GM18505 (cell line): ENCODE results near the gene ZNF576.

Source experiments
- ATAC-seq: cut with Tn5 transposase; IDR thresholded peaks from one replicate; pipeline ENCODE4 v1.9.1; 2021; ENCODE audit not compliant: unreplicated experiment
- POLR2A ChIP-seq: IDR thresholded peaks from 4 replicates; pipeline ENCODE4 v1.6.1; 2011; ENCODE audit warnings: borderline replicate concordance; ENCODE audit not compliant: insufficient read depth, insufficient read length; ENCODE audit errors: extremely low read depth

Gene ZNF576

GRCh38 chr19:43563816-43564457 lies 32.5 kb upstream of the ZNF576 start:
- TF ChIP-seq POLR2A: no peak
- ATAC-seq: no peak

GRCh38 chr19:43564800-43565199 lies 31.6 kb upstream of the ZNF576 start:
- ATAC-seq: no peak
- TF ChIP-seq POLR2A: no peak

GRCh38 chr19:43569657-43570056 lies 26.7 kb upstream of the ZNF576 start:
- no peak for TF ChIP-seq POLR2A
- ATAC-seq: no peak

- ATAC-seq: no peak
- no peak for TF ChIP-seq POLR2A
These were observed 26.1 kb upstream of the ZNF576 start for GRCh38 chr19:43570174-43570791.

GRCh38 chr19:43572171-43572588 lies 24.2 kb upstream of the ZNF576 start:
- no peak for TF ChIP-seq POLR2A
- ATAC-seq: no peak

- ATAC-seq: no peak
These were observed 21.8 kb upstream of the ZNF576 start for GRCh38 chr19:43574424-43575155.

GRCh38 chr19:43575156-43575950 lies 21.0 kb upstream of the ZNF576 start, which contains the start of the genes PINLYP and XRCC1:
Gene PINLYP (plus strand): TSS chr19:43575801. CDS start chr19:43577192, 1,391 bp downstream.
Gene XRCC1 (minus strand): TSS chr19:43575527. CDS start chr19:43575458, 69 bp downstream.
- peak; percentile 40 for TF ChIP-seq POLR2A
- ATAC-seq: peak; percentile 96

More at GRCh38 chr19:43574424-43575155, 21.8 kb upstream of the ZNF576 start:
- no peak for TF ChIP-seq POLR2A

- no peak for ATAC-seq
- no peak for TF ChIP-seq POLR2A
These were observed 20.2 kb upstream of the ZNF576 start for GRCh38 chr19:43575955-43576878.

- no peak for TF ChIP-seq POLR2A
- ATAC-seq: no peak
These were observed 17.6 kb upstream of the ZNF576 start for GRCh38 chr19:43578787-43579186.

- no peak for ATAC-seq
- no peak for TF ChIP-seq POLR2A
These were observed 14.9 kb upstream of the ZNF576 start for GRCh38 chr19:43581467-43581866.

GRCh38 chr19:43582495-43582894 lies 13.9 kb upstream of the ZNF576 start:
- no peak for ATAC-seq
- no peak for TF ChIP-seq POLR2A

GRCh38 chr19:43584484-43584883 lies 11.9 kb upstream of the ZNF576 start:
- no peak for ATAC-seq
- TF ChIP-seq POLR2A: no peak
